ENCODE results near the gene ZNF862.

The ZNF862 gene

DNA sequence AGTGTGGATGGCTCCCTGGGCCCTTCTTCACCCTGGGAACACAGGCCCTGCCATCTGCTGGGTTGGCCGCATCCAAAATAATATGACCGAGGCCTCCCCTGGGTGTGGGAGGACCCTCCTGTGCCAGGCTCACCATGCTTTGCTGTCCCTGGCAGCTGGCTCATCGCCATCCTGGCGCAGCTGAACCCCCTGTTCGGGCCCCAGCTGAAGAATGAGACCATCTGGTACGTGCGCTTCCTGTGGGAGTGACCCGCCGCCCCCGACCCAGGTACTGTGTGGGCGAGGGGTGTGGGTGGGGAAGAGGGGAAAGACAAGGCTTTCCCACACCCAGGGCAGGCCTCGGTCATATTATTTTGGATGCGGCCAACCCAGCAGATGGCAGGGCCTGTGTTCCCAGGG lies 40.3 kb downstream of the ZNF862 start:
- no peaks in the 10 kb centered on the region for H3K36me3 ChIP-seq
- TF ChIP-seq, protein P1, sequence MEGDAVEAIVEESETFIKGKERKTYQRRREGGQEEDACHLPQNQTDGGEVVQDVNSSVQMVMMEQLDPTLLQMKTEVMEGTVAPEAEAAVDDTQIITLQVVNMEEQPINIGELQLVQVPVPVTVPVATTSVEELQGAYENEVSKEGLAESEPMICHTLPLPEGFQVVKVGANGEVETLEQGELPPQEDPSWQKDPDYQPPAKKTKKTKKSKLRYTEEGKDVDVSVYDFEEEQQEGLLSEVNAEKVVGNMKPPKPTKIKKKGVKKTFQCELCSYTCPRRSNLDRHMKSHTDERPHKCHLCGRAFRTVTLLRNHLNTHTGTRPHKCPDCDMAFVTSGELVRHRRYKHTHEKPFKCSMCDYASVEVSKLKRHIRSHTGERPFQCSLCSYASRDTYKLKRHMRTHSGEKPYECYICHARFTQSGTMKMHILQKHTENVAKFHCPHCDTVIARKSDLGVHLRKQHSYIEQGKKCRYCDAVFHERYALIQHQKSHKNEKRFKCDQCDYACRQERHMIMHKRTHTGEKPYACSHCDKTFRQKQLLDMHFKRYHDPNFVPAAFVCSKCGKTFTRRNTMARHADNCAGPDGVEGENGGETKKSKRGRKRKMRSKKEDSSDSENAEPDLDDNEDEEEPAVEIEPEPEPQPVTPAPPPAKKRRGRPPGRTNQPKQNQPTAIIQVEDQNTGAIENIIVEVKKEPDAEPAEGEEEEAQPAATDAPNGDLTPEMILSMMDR (IDR thresholded peaks at IDR 0.05; ENCODE audit: low read depth, low read length), result no peak
- H3K4me3 ChIP-seq (ENCODE audit: low read depth, low read length), result no peak overlapping the region
- no peaks in the 10 kb centered on the region for H3K27me3 ChIP-seq
- DNase-seq, result no peak
- H3K9me3 ChIP-seq, result no peaks in the 10 kb centered on the region
- H3K4me1 ChIP-seq, result no peaks in the 10 kb centered on the region; the same call in none of the 2 replicates

DNA sequence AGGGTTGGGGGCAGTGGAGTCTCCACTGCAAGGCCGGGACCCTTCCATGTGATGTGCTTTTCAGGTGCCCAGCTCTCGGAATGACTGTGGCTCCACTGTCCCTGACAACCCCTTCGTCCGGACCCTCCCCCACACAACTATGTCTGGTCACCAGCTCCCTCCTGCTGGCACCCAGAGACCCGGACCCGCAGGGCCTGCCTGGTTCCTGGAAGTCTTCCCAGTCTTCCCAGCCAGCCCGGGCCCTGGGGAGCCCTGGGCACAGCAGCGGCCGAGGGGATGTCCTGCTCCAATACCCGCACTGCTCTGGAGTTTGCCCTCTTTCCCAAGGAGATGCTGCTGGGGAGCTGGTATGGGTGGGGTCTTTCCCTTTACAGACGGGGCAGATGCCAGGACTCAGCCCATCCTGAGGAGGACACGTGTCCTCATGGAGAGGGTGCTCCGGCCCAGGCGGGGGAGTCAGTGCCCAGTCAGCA lies 41.1 kb downstream of the ZNF862 start:
- no peaks in the 10 kb centered on the region for H3K27me3 ChIP-seq
- H3K36me3 ChIP-seq, result no peaks in the 10 kb centered on the region
- TF ChIP-seq, protein P1 (IDR thresholded peaks at IDR 0.05; ENCODE audit: low read depth, low read length), result no peak
- peaks cover 7% of the 10 kb centered on the region for H3K4me1 ChIP-seq
- DNase-seq, result no peak
- no peak overlapping the region for H3K4me3 ChIP-seq (ENCODE audit: low read depth, low read length)
- no peaks in the 10 kb centered on the region for H3K9me3 ChIP-seq

DNA sequence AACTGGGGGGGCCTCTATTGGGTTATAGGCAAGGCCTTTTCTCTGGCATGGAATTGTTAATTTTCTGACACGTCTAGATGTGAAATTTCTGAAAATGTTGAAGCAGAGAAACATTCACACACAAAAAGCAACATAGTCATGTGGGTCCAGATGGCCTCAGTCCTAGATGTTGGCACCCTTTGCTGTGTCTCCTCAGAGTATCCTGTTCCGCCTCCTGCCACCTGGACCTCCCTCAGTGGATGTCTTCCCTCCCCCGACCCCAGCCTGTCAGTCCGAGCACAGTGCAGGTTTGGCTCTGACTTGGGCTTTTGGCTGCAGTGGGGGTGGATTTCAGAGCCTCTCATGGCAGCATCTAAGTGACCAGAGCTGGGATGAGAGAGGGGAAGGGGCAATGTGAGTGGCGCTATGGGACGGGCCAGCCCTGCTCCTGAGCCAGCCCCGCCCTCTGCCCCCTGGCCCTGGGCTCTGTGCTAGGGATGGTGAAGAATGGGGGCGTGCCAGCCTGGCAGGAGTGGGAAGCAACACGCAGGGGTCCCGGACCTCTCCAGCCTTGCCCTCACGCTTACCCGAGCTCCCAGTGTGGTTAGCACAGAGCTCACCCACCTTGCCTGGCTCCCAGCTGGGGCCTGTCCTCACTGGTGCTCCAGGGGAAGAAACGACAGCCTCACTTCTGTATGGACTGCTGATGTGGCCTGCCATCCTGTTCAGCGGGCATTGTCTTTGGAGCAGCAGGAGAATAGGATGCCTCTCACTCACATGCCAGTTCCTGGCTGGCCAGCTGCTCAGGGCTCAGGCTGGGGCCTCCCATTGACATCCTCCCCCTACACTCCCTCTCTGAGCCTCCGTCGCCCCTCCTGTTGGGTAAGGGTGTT lies 41.8 kb downstream of the ZNF862 start:
- Histone ChIP-seq H3K4me1 (peaks cover 7% of the 10 kb centered on the region), H3K36me3 (no peaks in the 10 kb centered on the region), H3K4me3 (ENCODE audit: low read depth, low read length) (no peak overlapping the region), H3K27me3 (no peaks in the 10 kb centered on the region), H3K9me3 (no peaks in the 10 kb centered on the region)
- DNase-seq, result no peak
- TF ChIP-seq, protein P1 (IDR thresholded peaks at IDR 0.05; ENCODE audit: low read depth, low read length), result no peak

DNA sequence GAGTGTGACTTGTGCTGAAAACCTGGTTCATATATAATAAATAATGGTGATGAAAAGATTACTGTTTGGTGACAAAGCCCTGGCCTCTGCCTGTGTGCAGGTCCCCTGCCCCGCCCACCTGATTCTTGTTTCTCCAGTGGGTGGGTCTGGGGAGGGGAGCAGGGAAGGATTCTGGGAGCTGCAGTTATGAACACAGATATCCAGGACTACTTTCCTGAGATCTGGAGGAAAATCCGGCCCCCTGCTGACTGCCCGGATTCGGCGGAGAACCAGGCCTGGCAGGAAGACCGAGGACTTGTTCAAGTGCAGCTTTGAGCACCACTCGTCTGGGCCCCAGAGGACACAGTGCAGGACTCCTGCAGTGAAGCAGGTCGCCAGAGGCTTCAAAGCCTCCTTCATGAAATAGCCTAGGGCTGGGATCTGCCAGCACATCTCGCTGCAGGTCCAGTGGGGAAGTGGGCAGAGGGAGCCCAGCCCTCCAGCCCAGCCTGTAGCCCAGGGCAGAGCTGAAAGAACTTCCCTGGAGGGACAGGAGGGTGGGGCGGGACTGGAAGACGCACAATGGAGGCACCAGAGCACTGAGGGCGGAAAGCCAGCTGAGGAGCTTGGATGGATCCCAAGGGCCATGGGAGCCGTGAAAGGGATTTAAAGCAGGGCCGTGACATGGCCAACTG lies 42.6 kb downstream of the ZNF862 start:
- H3K27me3 ChIP-seq, result no peaks in the 10 kb centered on the region
- H3K4me1 ChIP-seq, result peaks cover 7% of the 10 kb centered on the region
- TF ChIP-seq, protein P1 (IDR thresholded peaks at IDR 0.05; ENCODE audit: low read depth, low read length), result no peak
- H3K9me3 ChIP-seq, result no peaks in the 10 kb centered on the region
- no peaks in the 10 kb centered on the region for H3K36me3 ChIP-seq
- no peak overlapping the region for H3K4me3 ChIP-seq (ENCODE audit: low read depth, low read length)
- DNase-seq, result no peak

DNA sequence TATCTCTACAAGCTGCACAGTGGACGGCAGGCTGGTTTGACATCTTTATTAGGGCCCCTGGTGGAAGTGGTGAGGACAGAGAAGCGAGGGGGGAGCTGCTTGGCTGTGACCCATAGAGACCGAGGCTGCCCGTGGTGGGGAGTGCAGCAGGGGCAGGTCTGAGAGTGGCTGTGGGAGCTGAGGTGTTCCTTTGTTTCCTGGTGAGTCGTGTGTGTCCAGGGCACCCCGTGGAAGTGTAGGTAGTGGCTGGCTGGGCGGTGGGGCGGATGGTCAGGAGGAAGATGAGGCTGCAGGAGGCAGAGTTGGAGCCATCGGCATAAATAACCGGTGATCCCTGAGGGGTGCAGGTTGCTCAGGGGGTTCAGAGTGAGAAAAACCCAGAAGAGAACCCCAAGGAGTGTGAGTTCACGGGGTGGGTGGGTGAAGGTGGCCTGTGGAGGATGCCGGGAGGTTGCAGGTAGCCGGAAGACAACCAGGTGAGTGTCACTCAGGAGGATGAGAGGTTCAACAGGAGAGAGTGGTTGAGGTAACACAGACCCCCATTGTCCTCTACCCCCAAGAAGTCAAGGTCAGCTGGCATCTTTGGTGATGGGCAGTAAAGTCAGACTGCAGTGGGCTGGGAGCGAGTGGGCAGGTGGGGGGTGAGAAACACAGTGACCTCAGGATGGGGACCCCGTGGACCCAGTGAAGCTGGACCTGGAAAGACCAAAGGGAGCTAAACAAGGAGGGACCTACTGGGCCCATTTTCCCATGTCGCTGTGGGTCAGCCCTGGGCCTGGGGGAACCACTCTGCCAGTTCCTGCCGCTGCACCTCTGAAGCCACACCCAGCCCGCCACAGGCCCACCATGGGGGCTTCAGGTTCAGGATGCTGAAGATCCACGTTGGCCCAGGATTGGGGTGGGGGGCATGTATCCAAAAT lies 43.4 kb downstream of the ZNF862 start:
- peaks cover 7% of the 10 kb centered on the region for H3K4me1 ChIP-seq
- TF ChIP-seq, protein P1 (IDR thresholded peaks at IDR 0.05; ENCODE audit: low read depth, low read length), result no peak
- H3K36me3 ChIP-seq, result no peaks in the 10 kb centered on the region
- no peak overlapping the region for H3K4me3 ChIP-seq (ENCODE audit: low read depth, low read length)
- no peak for DNase-seq
- no peaks in the 10 kb centered on the region for H3K27me3 ChIP-seq
- no peaks in the 10 kb centered on the region for H3K9me3 ChIP-seq

Data from BE2C (cell line).